DMS 273 (cell line): ENCODE measurements around the gene SMIM3.
"Not testable (repeated sequence)": the region's sequence is repeated elsewhere in the genome, so short reads cannot be mapped to it uniquely, and the experiment has no call there.

Experiments
- DNase-seq: peaks from one replicate; lab custom pipeline; 2025; ENCODE audit not compliant: unreplicated experiment; lab: John Stamatoyannopoulos, UW

Gene SMIM3, protein sequence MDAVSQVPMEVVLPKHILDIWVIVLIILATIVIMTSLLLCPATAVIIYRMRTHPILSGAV

DNA sequence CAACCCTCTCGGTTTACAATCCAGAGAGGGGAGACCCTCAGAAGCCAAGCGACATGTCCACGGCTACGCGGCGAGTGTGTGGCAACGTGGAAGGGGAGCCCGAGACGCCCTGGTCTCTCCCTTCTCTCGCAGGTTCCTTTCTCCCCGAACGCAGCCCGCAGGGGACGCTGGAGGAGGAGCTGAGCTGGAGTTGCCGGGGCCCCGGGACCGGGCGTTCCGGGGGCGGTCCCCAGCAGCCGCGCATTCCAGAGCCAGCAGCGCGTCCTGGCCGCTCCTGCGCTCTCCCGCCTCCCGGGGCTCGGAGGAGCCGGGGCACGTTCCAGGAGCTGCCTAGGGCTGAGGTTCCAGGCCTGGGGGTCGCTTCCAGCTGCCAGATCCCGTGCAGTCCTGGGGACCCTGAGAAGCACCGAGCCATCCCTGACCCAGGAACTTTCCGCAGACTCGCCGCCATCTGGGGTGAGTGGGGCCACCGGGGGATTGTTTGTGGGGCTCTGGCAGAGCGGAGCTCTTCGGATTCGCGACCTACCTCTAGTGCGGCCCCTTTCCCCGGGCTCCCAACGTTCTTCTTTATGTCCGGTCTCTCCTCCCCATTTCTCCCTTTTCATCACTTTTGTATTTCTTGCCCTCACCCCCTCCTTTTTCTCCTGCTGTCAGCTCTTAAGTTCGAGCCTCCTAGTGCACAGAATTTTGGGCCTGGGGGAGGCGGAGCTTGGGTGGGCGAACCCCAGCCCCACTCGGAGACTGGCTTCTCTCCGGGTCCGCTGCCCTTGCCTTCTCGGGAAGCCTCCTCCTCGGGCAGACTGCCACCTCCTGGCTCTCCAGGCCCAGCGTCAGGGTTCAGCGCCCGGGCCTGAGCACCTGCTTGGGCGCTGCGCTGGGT is at the start of gene SMIM3:
SMIM3 (plus strand) TSS at position 241 of the 880 bp plus-strand sequence. CDS start 16,684 bp downstream, outside the sequence.
- DNase-seq, result peak; percentile 85

DNA sequence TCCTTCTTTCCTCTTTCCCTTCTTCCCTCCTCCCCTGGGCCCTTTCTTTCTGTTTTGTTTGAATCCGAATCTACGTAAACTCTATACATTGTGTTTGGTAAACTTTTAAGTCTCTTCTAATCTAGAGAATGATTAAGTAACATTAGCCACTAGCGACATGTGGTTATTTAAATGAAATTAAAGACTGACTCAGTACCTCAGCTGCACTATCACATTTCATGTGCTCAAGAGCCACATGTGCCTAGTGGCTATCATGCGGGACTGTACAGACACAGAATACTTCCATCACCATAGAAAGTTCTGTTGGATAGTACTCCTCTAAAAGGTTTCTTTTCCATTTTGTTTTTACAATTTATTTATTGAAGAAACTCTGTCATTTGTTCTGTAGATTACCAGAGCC is 48.7 kb upstream of the SMIM3 start:
- DNase-seq, result peak; percentile 12

DNA sequence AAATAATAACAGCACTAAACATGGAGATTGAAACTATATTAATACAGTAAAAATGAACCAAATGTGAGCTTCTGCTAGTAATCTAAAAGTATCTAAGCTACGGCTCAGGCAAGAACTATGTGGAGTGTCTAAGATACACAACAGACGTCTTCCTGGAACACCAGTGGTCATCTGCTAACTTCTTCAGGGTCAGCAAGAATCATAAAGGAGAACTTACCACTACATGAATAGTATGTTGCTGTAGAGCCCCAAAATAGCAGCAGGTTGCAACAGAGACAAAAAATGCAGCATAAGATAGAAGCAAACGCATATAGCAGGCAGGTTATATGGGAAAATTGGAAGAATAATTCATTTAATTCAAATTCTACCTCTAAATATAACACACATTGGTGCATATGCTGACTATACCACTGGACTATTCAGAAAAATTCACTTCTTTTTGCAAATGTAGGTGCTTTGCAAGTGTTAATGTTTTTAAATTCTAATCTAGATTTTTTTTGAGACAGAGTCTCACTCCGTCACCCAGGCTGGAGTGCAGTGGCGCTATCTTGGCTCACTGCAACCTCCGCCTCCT is 46.8 kb upstream of the SMIM3 start:
- DNase-seq, result no peak

DNA sequence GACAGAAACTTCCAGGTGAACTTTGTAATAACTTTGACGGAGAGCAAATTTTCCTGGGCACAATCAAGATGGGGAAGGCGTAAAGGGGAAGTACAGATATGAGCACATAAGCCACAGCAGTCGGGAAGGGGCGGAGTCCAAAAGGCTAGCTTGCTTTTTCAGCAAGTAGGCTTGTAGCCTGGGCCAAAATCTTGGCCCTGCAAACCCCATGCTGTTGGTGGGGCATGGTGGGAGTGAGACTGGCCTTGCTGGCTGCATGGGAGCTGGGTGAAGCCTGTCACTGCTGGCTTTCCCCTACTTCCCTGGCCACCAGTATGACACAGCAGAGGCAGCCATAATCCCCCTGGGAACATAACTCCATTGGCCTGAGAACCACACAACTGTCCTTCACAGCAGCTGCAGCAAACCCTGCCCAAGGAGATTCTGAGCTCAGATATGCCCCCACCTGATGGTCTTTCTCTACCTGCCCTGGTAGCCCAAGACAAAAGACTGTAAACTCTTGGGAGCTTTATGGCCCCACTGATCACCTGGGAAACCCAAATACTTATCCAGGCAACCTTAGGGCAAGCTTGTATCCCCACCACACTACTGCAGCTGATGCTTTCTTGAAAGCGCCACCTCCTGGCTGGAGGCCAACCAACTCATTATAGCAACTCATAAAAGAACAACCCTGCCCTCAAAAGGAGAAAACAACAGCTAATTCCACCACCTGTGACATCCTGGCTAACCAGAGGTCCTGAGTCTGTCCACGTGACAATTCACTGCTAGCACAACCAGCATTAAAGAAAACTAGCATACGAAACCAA is 43.8 kb upstream of the SMIM3 start:
- DNase-seq, result peak; percentile 43

DNA sequence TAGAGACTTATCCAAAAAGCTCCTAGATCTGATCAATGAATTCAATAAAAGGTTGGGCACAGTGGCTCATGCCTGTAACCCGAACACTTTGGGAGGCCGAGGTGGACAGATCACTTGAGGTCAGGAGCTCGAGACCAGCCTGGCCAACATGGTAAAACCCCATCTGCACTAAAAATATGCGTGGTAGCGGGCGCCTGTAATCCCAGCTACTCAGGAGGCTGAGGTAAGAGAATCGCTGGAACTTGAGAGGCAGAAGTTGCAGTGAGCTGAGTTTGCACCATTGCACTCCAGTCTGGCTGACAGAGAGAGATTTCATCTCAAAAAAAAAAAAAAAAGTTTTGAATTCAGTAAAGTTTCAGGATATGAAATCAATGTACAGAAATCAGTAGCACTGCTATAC is 39.7 kb upstream of the SMIM3 start:
- DNase-seq, result no peak

DNA sequence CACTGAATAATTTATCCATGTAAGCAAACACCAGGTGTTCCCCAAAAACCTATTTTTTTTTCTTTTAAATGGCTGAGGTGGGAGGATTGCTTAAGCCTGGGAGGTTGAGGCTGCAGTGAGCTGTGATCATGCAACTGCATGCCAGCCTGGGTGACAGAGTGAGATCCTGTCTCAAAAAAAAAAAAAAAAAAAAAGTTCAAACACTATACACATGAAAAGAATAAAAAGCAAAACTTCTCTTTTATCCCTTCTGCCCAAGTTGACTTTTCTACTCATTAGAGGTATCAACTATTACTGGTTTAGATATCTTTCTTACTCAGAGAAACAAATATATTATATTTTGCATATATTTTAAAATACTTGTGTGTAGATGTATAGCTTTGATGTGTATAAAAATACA is 37.6 kb upstream of the SMIM3 start:
- no peak for DNase-seq

DNA sequence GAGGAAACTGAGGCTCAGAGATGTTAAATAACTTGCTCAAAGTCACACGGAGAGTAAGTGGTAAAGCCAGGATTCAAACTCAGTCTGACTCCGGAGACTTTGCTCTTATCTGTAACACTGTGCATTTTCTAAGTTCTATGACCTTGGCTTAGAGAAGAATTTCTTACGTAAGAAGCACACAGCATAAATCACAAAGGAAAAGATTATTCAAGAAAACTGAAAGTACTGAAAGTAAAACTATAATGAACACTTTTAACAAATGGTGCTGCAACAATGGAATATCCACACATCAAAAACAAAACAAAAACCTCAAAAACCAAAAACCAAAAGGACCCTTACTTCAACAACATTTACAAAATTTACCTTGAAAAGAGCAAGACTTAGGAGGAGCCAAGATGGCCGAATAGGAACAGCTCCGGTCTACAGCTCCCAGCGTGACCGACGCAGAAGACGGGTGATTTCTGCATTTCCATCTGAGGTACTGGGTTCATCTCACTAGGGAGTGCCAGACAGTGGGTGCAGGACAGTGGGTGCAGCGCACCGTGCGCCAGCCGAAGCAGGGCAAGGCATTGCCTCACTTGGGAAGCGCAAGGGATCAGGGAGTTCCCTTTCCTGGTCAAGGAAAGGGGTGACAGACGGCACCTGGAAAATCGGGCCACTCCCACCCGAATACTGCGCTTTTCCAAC is 36.0 kb upstream of the SMIM3 start:
- not testable (repeated sequence) for DNase-seq

DNA sequence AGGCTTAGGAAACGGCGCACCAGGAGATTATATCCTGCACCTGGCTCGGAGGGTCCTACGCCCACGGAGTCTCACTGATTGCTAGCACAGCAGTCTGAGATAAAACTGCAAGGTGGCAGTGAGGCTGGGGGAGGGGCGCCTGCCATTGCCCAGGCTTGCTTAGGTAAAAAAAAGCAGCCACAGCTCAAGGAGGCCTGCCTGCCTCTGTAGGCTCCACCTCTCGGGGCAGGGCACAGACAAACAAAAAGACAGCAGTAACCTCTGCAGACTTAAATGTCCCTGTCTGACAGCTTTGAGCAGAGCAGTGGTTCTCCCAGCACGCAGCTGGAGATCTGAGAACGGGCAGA is 35.4 kb upstream of the SMIM3 start:
- not testable (repeated sequence) for DNase-seq

DNA sequence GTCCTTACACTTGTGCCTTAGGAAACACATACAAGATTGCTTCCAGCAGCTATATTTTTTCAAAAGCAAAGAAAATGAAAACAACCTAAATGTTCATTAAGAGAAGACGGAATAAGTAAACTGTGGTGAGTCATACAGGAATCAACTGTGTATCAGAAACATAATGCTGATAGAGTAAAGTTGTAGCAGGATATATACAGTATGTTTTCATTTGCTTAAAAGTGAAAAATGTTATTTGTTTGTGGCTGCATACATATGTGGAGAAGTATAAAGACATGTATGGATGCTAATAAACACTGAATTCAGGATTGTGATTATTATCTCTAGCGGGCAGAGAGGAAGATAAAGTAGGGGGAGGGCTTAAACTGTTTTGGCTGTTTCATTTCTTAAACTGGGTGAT is 28.1 kb upstream of the SMIM3 start:
- DNase-seq, result no peak

DNA sequence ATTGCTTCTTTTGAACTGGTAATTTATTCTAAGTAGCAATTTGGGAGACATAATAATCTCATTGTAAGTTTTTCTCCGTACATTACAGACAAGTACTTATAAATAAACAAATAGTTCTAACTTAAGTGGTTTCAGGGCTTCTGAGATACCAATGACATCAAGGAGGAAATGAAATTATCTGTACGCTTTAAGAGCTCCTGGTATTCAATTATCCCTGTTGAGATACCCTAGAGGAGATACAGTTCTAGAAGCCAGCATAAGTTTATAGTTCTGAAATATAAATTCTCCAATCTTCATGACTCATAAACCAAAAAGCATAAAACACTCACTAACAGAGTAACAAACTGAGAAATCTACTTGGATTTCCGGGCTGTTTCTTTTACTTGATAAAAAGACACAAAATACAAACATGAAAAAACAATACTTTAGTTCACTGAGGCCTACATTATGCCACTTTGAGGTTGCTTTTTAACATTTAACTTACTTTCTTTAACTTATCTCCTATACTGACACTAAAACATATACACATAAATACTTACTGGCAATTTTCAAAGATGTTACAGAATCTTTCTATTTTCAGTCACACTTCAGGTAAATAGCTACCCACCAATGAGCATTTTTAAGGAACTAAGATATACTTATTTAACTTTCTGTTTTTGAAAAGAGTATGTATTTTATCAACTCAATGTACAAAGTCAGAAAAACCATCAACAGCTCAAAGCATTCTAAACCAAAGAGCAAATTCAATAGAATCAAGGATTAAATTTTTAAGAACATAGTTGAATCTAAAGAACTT is 27.3 kb upstream of the SMIM3 start:
- no peak for DNase-seq

DNA sequence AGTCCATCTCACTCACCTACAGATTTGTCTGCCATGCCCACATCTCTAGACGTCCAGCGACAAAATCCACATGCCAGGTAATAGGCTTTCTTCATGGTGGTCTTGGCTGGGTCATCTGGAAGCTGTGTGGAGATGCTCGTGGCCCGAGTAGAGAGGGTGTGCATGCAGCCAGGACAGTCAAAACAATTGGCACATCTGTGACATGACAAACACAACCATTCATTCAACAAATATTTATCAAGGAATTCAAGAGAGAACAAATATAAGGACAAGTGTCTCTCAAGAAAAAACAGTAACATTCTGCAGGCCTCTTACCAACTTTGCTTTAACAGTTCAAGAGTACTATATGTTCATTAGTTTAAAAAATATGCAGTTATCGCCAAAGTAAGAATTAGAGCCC is 25.1 kb upstream of the SMIM3 start:
- no peak for DNase-seq

DNA sequence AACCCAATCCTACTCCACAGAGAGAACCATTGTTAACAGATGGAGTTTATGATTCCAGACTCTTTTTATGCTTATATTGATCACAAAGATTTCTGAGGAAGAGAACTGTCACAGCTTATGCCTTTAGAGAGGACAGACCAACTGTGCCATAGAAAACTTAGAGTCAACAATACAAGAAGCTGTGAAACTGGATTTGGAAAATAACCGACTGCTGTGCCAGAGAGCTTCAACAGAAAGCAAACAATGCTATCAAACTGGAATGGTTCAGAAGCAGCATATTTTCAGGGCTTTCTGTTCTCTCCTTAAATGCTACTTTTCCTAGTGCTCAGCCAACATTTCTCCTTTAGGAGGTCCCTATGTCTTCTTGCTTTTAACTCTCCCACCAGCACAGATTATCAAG is 24.7 kb upstream of the SMIM3 start:
- no peak for DNase-seq

DNA sequence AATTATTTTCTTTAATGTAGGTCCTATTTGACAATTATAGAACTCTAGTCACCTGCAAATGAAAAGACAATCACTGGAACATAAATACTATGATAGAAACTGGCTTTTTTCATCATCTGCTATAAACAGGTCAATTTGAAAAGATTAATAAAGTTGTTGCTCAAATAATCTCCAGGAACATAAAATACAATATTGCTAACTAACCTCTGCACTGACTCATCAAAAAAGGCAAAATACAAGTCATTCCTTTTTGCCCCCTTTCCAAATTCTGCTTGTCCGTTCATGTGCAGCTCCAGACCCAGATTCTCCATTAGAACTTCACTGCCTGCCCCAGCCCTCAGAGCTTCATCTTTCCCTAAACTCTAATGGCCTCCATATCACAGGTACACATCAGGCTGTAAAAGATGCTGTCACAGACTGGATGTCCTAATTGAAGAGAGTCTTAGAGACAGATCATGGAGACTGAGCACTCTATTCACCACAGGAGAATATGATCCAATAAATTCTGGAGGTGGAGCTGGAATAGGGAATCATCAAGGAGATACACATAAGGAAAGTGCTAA is 21.4 kb upstream of the SMIM3 start:
- DNase-seq, result no peak

DNA sequence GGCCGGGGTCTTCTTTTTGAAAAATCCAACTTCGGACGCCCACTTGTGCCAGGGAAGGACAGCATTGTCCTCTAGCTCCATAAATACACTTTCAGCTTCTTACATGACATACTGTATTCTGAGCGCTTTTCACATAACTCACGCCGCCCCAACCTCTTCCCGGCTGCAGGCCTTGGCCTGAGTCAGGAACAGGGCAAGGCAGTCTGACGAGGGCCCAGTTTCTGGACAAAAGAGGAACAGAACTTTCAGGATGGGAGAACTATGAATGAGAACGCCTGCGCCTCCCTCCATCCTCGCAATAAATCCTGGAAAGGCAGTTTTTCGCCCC is 20.4 kb upstream of the SMIM3 start:
- DNase-seq, result no peak

DNA sequence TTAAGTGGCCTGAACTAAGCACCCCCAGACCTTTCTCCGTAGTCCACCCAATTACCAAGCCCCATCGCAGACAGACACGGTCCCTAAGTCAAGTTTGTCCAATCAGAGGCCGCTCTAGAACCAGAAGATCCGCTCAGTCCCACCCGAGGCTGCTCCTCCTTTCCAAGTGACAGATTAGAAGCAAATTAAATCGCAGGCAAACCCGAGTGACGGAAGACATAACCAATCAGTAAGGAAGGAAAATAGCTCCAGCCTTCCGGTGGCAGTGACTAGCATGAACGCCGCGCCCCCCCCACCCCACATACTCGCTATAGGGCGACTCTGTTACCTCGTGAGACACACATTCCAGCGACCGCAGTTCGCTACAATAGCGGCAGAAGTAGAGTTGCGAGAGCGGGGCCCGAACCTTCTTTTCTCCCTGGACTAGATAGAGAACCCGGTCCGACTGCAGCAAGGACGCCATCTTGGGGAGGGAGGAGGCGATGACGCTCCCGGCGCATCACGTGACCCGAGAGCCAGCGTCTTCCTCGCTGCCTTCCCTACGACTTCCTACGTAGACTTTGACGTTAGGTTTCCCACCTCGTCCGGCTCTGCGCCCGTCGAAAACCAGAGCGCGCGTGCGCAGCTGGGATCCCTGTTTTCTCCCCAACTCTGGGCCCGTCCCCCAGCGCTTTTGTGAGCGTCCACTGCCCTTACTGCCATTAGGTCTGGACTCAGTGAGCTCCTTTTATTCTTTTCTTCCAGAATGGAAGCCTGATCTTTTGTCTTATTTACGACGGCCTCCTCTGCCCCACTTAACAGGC is 19.8 kb upstream of the SMIM3 start, which contains the start of gene DCTN4:
DCTN4 (minus strand) TSS at position 487 of the 803 bp plus-strand sequence; CDS start at position 463, 24 bp downstream.
- peak; percentile 99 for DNase-seq

DNA sequence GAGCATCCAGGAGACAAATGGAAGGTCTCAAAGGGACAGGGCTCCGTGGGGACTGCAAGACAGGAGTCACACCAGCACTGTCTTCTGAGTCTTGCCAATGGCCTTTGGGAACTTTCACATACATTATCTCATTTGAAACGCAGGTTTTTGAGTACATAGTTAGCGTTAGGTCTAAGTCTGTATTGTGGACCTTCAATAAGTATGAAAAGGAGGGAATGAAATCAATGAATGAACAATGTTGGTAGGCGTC is 19.3 kb upstream of the SMIM3 start:
- no peak for DNase-seq

DNA sequence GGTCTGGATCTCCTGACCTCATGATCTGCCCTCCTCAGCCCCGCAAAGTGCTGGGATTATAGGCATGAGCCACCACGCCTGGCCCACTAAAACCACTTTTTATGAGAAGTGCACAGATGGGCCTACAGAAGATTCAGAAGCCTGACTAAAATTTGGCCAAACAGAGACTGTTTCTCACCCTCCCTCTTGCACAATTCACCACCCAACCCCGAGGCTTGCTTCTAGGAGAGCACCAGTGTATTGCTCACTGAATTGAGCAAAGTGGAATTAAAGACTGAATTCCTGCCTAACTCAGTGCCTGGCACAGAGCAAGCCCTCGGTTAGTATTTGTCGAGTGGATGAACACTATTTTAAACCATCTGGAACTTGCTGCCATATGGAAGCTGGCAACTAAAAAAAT is 16.3 kb upstream of the SMIM3 start:
- DNase-seq, result no peak

DNA sequence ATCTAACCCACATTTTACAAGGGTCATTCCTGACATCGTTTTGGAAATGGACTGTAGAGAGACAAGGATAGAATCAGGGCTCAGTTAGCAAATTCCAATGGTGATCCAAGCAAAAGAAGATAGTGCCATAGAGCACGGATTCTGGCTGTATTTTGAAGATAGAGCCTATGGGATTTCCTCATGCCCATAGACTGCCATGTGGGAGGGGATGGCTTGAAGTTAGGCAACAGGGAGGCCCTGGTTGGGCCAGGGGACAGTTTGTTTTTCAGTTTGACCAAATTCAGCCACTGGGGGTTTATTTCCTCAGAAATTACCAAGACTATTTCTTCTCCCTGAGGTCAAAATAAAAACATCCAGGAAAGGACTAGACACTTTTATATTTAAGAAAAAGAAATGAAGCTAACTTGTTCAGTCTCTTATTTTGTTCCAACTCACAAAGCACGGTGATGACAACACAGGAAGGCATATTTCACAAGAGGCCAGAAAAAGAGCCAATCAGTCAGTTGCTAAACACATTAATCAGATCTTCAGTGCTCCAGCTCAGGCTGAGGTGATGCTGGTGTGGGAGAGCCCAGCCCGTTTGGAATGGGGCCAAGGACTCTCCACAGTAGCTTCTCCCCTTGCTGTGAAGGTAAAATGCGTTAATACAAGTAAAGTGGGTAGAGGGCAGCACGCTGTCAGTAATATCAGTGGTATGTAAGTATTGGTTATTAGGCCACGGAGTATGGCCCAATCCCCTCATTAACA is 15.4 kb upstream of the SMIM3 start:
- DNase-seq, result peak; percentile 54

DNA sequence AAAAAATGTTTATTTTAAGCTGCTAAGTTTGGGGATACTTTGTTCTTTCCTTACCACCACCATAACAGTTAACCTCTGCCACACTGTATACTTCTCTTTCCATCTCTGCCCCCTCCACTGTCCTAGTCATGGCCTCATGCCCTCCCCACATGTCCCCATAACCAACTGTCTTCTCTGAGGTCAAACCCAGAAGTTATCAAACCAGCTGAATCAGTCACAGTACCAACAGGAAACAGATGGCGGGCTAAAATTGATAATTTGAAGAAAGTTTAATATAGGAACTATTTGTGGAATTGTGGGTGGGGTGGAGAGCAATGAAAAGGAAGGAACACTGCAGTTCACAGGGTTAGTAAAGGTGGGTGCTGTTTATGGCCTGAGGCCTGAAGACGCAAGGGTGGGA is 14.0 kb upstream of the SMIM3 start:
- no peak for DNase-seq
